DOHH2 (cell line): Measurements from ENCODE around the gene NIPAL3.

ENCODE experiments used
- H3F3A ChIP-seq: fragments of 200-600 bp; sonication (generic), shearing (Covaris generic); 2 replicates; pipeline ENCODE4 v1.6.0; 2016; ENCODE audit warnings: antibody characterized with exemption, mild to moderate bottlenecking; ENCODE audit not compliant: control insufficient read depth, insufficient read depth
- H3K27ac ChIP-seq: fragments of 200-600 bp; sonication (generic); 2 replicates; pipeline ENCODE4 v1.5.1; 2014; ENCODE audit warnings: low read depth, mild to moderate bottlenecking, low read length, moderate library complexity
- H3K27me3 ChIP-seq: fragments of 200-600 bp; sonication (generic); 2 replicates; pipeline ENCODE4 v1.6.1; 2014; ENCODE audit warnings: mild to moderate bottlenecking, low read length, mixed read lengths; ENCODE audit not compliant: control insufficient read depth
- H3K36me3 ChIP-seq: fragments of 200-600 bp; sonication (generic); 2 replicates; pipeline ENCODE4 v1.6.1; 2014; ENCODE audit warnings: mild to moderate bottlenecking, low read length, moderate library complexity, mixed read lengths; ENCODE audit not compliant: control insufficient read depth
- H3K4me1 ChIP-seq: fragments of 200-600 bp; sonication (generic); 2 replicates; pipeline ENCODE4 v1.6.1; 2014; ENCODE audit warnings: mild to moderate bottlenecking, low read length, mixed read lengths; ENCODE audit not compliant: control insufficient read depth
- H3K4me2 ChIP-seq: fragments of 200-600 bp; sonication (generic); 2 replicates; pipeline ENCODE4 v1.6.0; 2014; ENCODE audit warnings: mild to moderate bottlenecking, low read length, moderate library complexity
- H3K4me3 ChIP-seq: fragments of 200-600 bp; sonication (generic); 2 replicates; pipeline ENCODE4 v1.5.1; 2014; ENCODE audit warnings: mild to moderate bottlenecking, low read length, mixed read lengths
- H3K79me2 ChIP-seq: fragments of 200-600 bp; sonication (generic); 2 replicates; pipeline ENCODE4 v1.6.1; 2014; ENCODE audit warnings: mild to moderate bottlenecking, low read length, mixed read lengths; ENCODE audit not compliant: control insufficient read depth
- H3K9me2 ChIP-seq: fragments of 200-600 bp; sonication (generic); replicated peaks from 2 replicates; pipeline ENCODE4 v1.6.1; 2014; ENCODE audit warnings: mild to moderate bottlenecking, low read length, mixed read lengths; ENCODE audit not compliant: control insufficient read depth
- H3K9me3 ChIP-seq: fragments of 200-600 bp; sonication (generic); 2 replicates; pipeline ENCODE4 v1.6.1; 2014; ENCODE audit warnings: antibody characterized with exemption, low read length, mixed read lengths; ENCODE audit not compliant: control insufficient read depth, insufficient read depth
- H4K20me1 ChIP-seq: fragments of 200-600 bp; sonication (generic); 2 replicates; pipeline ENCODE4 v1.6.0; 2014; ENCODE audit warnings: low read depth, mild to moderate bottlenecking, antibody characterized with exemption, low read length, moderate library complexity; ENCODE audit not compliant: control insufficient read depth, insufficient read depth
- CTCF ChIP-seq: fragments of 200-600 bp; sonication (generic); IDR thresholded peaks from one replicate; pipeline ENCODE4 v1.5.1; 2014; ENCODE audit warnings: antibody characterized with exemption, mild to moderate bottlenecking, low read depth, low read length; ENCODE audit not compliant: poor library complexity, severe bottlenecking
- EZH2phosphoT487 ChIP-seq: fragments of 200-600 bp; sonication (generic); IDR thresholded peaks from 2 replicates; pipeline ENCODE4 v1.6.1; 2017; ENCODE audit warnings: borderline replicate concordance, mild to moderate bottlenecking, antibody characterized with exemption, low read length, moderate library complexity, mixed read lengths

Gene NIPAL3

GRCh38 chr1:24420547-24420946 lies 4.9 kb downstream of the NIPAL3 start:
- H3F3A ChIP-seq = no peaks in the 10 kb centered on the region
- no peaks in the 10 kb centered on the region for H3K9me2 ChIP-seq
- H3K36me3 ChIP-seq = peaks cover 30% of the 10 kb centered on the region
- peaks cover 15% of the 10 kb centered on the region for H3K4me1 ChIP-seq
- no peaks in the 10 kb centered on the region for H4K20me1 ChIP-seq
- H3K4me2 ChIP-seq = no peak overlapping the region
- H3K27ac ChIP-seq = no peak overlapping the region
- no peaks in the 10 kb centered on the region for H3K27me3 ChIP-seq
- peaks cover 36% of the 10 kb centered on the region for H3K79me2 ChIP-seq
- no peak for TF ChIP-seq CTCF
- no peak for TF ChIP-seq EZH2phosphoT487
- no peaks in the 10 kb centered on the region for H3K9me3 ChIP-seq
- no peak overlapping the region for H3K4me3 ChIP-seq

GRCh38 chr1:24421502-24421901 lies 5.9 kb downstream of the NIPAL3 start:
- Histone ChIP-seq H3K36me3 (peaks cover 30% of the 10 kb centered on the region), H3K9me2 (no peaks in the 10 kb centered on the region), H4K20me1 (no peaks in the 10 kb centered on the region), H3K4me1 (peaks cover 13% of the 10 kb centered on the region), H3F3A (no peaks in the 10 kb centered on the region), H3K27me3 (no peaks in the 10 kb centered on the region), H3K79me2 (peaks cover 28% of the 10 kb centered on the region), H3K4me2 (no peak overlapping the region), H3K27ac (no peak overlapping the region), H3K9me3 (no peaks in the 10 kb centered on the region), H3K4me3 (no peak overlapping the region)
- no peak for TF ChIP-seq CTCF
- no peak for TF ChIP-seq EZH2phosphoT487

GRCh38 chr1:24424207-24424606 lies 8.6 kb downstream of the NIPAL3 start:
- H3F3A ChIP-seq = no peaks in the 10 kb centered on the region
- H3K36me3 ChIP-seq = peaks cover 21% of the 10 kb centered on the region
- H3K27me3 ChIP-seq = no peaks in the 10 kb centered on the region
- no peaks in the 10 kb centered on the region for H3K9me3 ChIP-seq
- H3K4me3 ChIP-seq = no peak overlapping the region
- no peak overlapping the region for H3K27ac ChIP-seq
- H3K79me2 ChIP-seq = peaks cover 1% of the 10 kb centered on the region; the same call in 1 of the 2 replicates
- no peak overlapping the region for H3K4me2 ChIP-seq
- H4K20me1 ChIP-seq = no peaks in the 10 kb centered on the region
- no peaks in the 10 kb centered on the region for H3K9me2 ChIP-seq
- TF ChIP-seq EZH2phosphoT487 (no peak), CTCF (no peak)
- no peaks in the 10 kb centered on the region for H3K4me1 ChIP-seq

- Histone ChIP-seq H3K27me3 (no peaks in the 10 kb centered on the region), H3K4me1 (no peaks in the 10 kb centered on the region), H3K36me3 (peaks cover 14% of the 10 kb centered on the region), H4K20me1 (no peaks in the 10 kb centered on the region), H3K9me2 (no peaks in the 10 kb centered on the region), H3K27ac (no peak overlapping the region), H3K4me2 (no peak overlapping the region), H3F3A (no peaks in the 10 kb centered on the region), H3K79me2 (no peaks in the 10 kb centered on the region; the same call in 1 of the 2 replicates), H3K4me3 (no peak overlapping the region), H3K9me3 (no peaks in the 10 kb centered on the region)
- TF ChIP-seq CTCF (no peak), EZH2phosphoT487 (no peak)
Observed at GRCh38 chr1:24424990-24425389, 9.4 kb downstream of the NIPAL3 start.
